GM23248 (cell line): ENCODE results near the gene JAGN1. TPM values are rescaled to one million over a fixed set of nuclear protein-coding genes. Genes with fewer than 3 reads are reported as not detected.
"Not testable (repeated sequence)": the region's sequence is repeated elsewhere in the genome, so short reads cannot be mapped to it uniquely, and the experiment has no call there.

ENCODE experiments used
- DNase-seq: peaks from one replicate; pipeline ENCODE4 v3.0.0-alpha.2; 2015
- H2AFZ ChIP-seq: fragments of 200-600 bp; sonication (generic); 2 replicates; pipeline ENCODE4 v1.6.1; 2016; ENCODE audit warnings: antibody characterized with exemption
- H3F3A ChIP-seq: fragments of 200-600 bp; sonication (generic); 2 replicates; pipeline ENCODE4 v1.6.1; 2016; ENCODE audit warnings: mild to moderate bottlenecking, antibody characterized with exemption, mixed run types; ENCODE audit not compliant: insufficient read depth
- H3K27ac ChIP-seq: fragments of 200-600 bp; sonication (generic); 2 replicates; pipeline ENCODE4 v1.5.1; 2016; ENCODE audit warnings: mild to moderate bottlenecking
- H3K27me3 ChIP-seq: fragments of 200-600 bp; sonication (generic); replicated peaks from 2 replicates; pipeline ENCODE4 v1.6.1; 2016; ENCODE audit warnings: mild to moderate bottlenecking; ENCODE audit not compliant: insufficient read depth
- H3K36me3 ChIP-seq: fragments of 200-600 bp; sonication (generic); 2 replicates; pipeline ENCODE4 v1.6.1; 2016; ENCODE audit warnings: low read depth, mild to moderate bottlenecking
- H3K4me1 ChIP-seq: fragments of 200-600 bp; sonication (generic); 2 replicates; pipeline ENCODE4 v1.6.1; 2016; ENCODE audit warnings: mild to moderate bottlenecking; ENCODE audit not compliant: insufficient read depth
- H3K4me2 ChIP-seq: fragments of 200-600 bp; sonication (generic); one replicate; pipeline ENCODE4 v1.6.1; 2016; ENCODE audit warnings: mild to moderate bottlenecking; ENCODE audit not compliant: unreplicated experiment
- H3K4me3 ChIP-seq: fragments of 200-600 bp; sonication (generic); 2 replicates; pipeline ENCODE4 v1.5.1; 2016; ENCODE audit warnings: mild to moderate bottlenecking
- H3K79me2 ChIP-seq: fragments of 200-600 bp; sonication (generic); 2 replicates; pipeline ENCODE4 v1.6.1; 2016; ENCODE audit warnings: mild to moderate bottlenecking; ENCODE audit not compliant: insufficient read depth
- H3K9ac ChIP-seq: fragments of 200-600 bp; sonication (generic); 2 replicates; pipeline ENCODE4 v1.6.1; 2016; ENCODE audit warnings: mild to moderate bottlenecking
- H3K9me2 ChIP-seq: fragments of 200-600 bp; sonication (generic); 2 replicates; pipeline ENCODE4 v1.6.1; 2016; ENCODE audit warnings: mixed run types, mild to moderate bottlenecking, moderate library complexity; ENCODE audit not compliant: insufficient read depth
- H3K9me3 ChIP-seq: fragments of 200-600 bp; sonication (generic); one replicate; pipeline ENCODE4 v1.6.1; 2017; ENCODE audit warnings: low read depth
- H4K20me1 ChIP-seq: fragments of 200-600 bp; sonication (generic); 2 replicates; pipeline ENCODE4 v1.6.0; 2016; ENCODE audit not compliant: insufficient read depth
- EZH2 ChIP-seq: fragments of 200-600 bp; sonication (generic); IDR thresholded peaks from 2 replicates; pipeline ENCODE4 v1.6.1; 2018; ENCODE audit warnings: antibody characterized with exemption, mild to moderate bottlenecking; ENCODE audit not compliant: insufficient read depth, poor library complexity, severe bottlenecking
- EZH2phosphoT487 ChIP-seq: fragments of 200-600 bp; sonication (generic); IDR thresholded peaks from 2 replicates; pipeline ENCODE4 v1.6.1; 2018; ENCODE audit warnings: antibody characterized with exemption, moderate library complexity, mild to moderate bottlenecking, low read depth; ENCODE audit not compliant: insufficient read depth
- WGBS, 2 experiments: methylation state at CpG; one replicate each; pipeline ENCODE4 v1.1.6; 2015 to 2017; ENCODE audit warnings: low lambda C conversion rate in 2 of 2, low coverage in 1 of 2; ENCODE audit errors: missing lambda C conversion rate in 2 of 2; 5-methylcytosine and 5-hydroxymethylcytosine counted together
- in situ Hi-C: fragments of 300-500 bp; cut with MboI; formaldehyde crosslinking; loops from 2 replicates; pipeline ENCODE4 v1.15.0; 2020
- polyA plus RNA-seq: library from polyadenylated mRNA; unstranded; fragments of >200 nt; fragmentation: Nextera tagmentation; extraction: Ambion mirVana; gene quantifications from 2 replicates; pipeline ENCODE4 v1.2.1, GENCODE V29; 2016
- total RNA-seq: library from RNA; depleted of rRNA; stranded (reverse); fragments of >200 nt; shearing (Covaris generic); gene quantifications from 2 replicates; pipeline ENCODE4 v1.2.3, GENCODE V29; 2014

The JAGN1 gene
- total and polyA plus RNA-seq, 2 experiments from 2014 or later, result 35.7 to 45.3 TPM

DNA sequence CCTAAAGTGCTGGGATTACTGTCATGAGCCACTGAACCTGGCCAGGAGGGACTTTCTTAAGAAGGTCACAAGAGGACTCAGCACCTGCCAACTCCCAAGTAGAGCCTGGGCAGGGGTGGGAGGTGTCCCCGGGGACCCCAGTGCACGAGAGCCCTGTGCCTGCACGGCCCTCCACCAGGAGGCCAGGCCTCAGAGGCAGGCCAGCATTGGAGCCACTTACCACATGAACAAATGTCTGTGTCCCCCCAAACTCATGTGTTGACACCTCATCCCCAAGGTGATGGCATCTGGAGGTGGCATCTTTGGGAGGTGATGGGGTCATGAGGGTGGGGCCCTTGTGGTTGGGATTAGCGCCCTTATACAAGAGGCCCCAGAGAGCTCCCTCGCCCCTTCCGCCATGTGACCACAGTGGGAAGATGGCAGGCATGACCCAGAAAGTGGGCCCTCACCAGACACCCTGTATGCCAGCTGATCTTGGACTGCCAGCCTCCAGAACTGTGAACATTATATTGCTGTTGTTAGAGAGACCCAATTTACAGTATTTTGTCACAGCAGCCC lies 43.4 kb upstream of the JAGN1 start:
- no peaks in the 10 kb centered on the region; the same call in 1 of the 2 replicates for H3F3A ChIP-seq

DNA sequence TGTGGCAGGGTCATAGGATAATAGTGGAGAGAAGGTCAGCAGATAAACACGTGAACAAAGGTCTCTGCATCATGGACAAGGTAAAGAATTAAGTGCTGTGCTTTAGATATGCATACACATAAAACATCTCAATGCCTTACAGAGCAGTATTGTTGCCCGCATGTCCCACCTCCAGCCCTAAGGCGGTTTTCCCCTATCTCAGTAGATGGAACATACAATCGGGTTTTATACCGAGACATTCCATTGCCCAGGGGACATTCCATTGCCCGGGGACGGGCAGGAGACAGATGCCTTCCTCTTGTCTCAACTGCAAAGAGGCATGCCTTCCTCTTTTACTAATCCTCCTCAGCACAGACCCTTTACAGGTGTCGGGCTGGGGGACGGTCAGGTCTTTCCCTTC lies 42.5 kb upstream of the JAGN1 start:
- H3K4me2 ChIP-seq, H2AFZ ChIP-seq, DNase-seq, H3K4me3 ChIP-seq, H3K27ac ChIP-seq, H3K27me3 ChIP-seq, H3K4me1 ChIP-seq, H4K20me1 ChIP-seq, H3K36me3 ChIP-seq, H3F3A ChIP-seq, H3K9ac ChIP-seq, in situ Hi-C loops, H3K9me3 ChIP-seq, H3K79me2 ChIP-seq, H3K9me2 ChIP-seq: not testable (repeated sequence)
- 21 to 22% methylated on average over 9 of the region's 9 CpGs for WGBS, 2 experiments

More for the DNA sequence above, 43.4 kb upstream of the JAGN1 start:
- Histone ChIP-seq H2AFZ (no peak overlapping the region), H3K4me3 (no peak overlapping the region), H3K27me3 (no peaks in the 10 kb centered on the region), H3K4me2 (no peak overlapping the region), H3K79me2 (peaks cover 11% of the 10 kb centered on the region), H3K9me2 (no peaks in the 10 kb centered on the region), H3K36me3 (0 out of 2 replicates have a peak, but pooled peaks cover under 1% of the 10 kb centered on the region), H3K27ac (no peak overlapping the region), H3K9me3 (no peaks in the 10 kb centered on the region), H4K20me1 (no peaks in the 10 kb centered on the region), H3K9ac (no peak overlapping the region), H3K4me1 (no peaks in the 10 kb centered on the region)
- in situ Hi-C loops, result no loop called here
- no peak for DNase-seq
- TF ChIP-seq EZH2phosphoT487, result no peak
- TF ChIP-seq EZH2, result no peak
- WGBS, 2 experiments, result 80 to 87% methylated on average over 6 of the region's 6 CpGs

DNA sequence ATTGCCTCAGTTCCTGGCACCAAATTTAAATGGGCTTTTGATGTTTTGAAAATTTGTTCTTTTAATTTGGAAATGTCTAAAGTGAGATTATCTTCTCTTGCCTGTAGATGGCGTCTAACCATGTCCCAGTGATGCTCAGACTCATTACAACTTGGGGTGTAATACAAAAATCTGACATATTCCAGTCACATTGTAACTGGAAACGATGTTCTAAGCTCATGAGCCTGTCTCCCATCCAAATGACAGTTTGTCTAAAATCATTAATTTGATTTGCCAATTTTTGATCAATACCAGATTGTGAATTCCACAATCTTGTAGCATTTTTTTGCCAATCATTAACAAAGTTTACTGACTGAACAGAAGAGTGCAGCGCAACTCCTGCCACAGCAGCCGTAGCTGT lies 41.5 kb upstream of the JAGN1 start:
- H3K9me3 ChIP-seq, H3K4me1 ChIP-seq, H4K20me1 ChIP-seq, H3K4me2 ChIP-seq, H3K27ac ChIP-seq, H3F3A ChIP-seq, H3K79me2 ChIP-seq, H3K36me3 ChIP-seq, H3K9ac ChIP-seq, H3K4me3 ChIP-seq, in situ Hi-C loops, H3K9me2 ChIP-seq, H3K27me3 ChIP-seq: not testable (repeated sequence)
- peak overlapping the region; percentile 41; the same call in 1 of the 2 replicates for H2AFZ ChIP-seq
- WGBS, 2 experiments, result 16 to 19% methylated on average over 4 of the region's 4 CpGs
- peak; percentile 63 for DNase-seq

DNA sequence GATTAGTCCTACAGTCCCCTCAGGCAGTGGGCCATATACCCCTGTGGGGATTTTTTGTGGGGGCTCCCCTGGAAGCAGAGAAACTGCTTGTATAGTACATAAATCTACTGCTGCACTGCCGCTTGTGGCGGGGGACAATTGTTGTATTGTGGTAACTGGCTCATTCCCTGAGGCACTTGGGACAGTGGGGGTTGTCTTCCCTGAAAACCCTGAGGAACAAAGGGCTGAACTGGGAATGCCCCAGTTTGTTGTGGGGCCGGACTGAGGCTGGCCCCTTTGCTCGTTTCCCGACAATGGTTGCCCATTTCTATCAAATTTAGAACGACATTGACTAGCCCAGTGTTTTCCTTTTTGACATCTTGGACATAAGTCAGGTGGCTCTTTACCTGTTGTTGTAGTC lies 39.0 kb upstream of the JAGN1 start:
- H3K4me1 ChIP-seq, in situ Hi-C loops, H3K9me2 ChIP-seq, H3K27me3 ChIP-seq, H3K9me3 ChIP-seq, H3K9ac ChIP-seq, H3K4me2 ChIP-seq, H3K79me2 ChIP-seq, DNase-seq, H4K20me1 ChIP-seq, H3K36me3 ChIP-seq, H3F3A ChIP-seq, H3K27ac ChIP-seq, H3K4me3 ChIP-seq, H2AFZ ChIP-seq: not testable (repeated sequence)
- WGBS, 2 experiments, result 82 to 87% methylated on average over 6 of the region's 6 CpGs

DNA sequence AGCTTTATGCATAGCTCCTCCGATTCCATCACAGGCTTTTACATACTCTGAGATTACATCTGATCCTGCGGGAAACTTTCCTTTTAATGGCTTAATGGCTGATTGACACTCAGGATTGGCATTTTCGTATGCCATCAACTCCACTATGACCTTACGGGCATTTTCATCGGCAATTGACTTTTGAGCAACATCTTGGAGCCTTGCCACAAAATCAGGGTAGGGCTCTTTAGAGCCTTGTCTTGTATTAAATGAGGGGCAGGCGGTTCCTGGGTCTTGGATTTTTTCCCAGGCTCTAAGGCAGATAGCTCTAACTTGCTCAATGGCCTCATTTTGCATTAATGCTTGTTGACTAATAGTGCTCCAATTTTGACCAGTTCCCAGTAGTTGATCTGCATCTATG lies 38.5 kb upstream of the JAGN1 start:
- H3K4me1 ChIP-seq, H3K9me2 ChIP-seq, DNase-seq, H3K27ac ChIP-seq, H3K27me3 ChIP-seq, H3K9me3 ChIP-seq, H3K4me2 ChIP-seq, H3K9ac ChIP-seq, H4K20me1 ChIP-seq, H3F3A ChIP-seq, H3K79me2 ChIP-seq, H2AFZ ChIP-seq, in situ Hi-C loops, H3K36me3 ChIP-seq, H3K4me3 ChIP-seq: not testable (repeated sequence)
- 36 to 38% methylated on average over 6 of the region's 6 CpGs for WGBS, 2 experiments
